GM10266 (cell line): Measurements from ENCODE around the gene ABCA10.

Source experiments
- DNase-seq: peaks from one replicate; pipeline ENCODE4 v3.0.0; 2012; ENCODE audit errors: extremely low spot score
- TF ChIP-seq, protein P1 (sequence below): IDR thresholded peaks from 2 replicates; pipeline ENCODE4 v1.5.1; 2012; ENCODE audit warnings: mild to moderate bottlenecking, low read depth; ENCODE audit not compliant: control insufficient read depth, insufficient read depth; ENCODE audit errors: missing control alignments

ABCA10 gene

DNA sequence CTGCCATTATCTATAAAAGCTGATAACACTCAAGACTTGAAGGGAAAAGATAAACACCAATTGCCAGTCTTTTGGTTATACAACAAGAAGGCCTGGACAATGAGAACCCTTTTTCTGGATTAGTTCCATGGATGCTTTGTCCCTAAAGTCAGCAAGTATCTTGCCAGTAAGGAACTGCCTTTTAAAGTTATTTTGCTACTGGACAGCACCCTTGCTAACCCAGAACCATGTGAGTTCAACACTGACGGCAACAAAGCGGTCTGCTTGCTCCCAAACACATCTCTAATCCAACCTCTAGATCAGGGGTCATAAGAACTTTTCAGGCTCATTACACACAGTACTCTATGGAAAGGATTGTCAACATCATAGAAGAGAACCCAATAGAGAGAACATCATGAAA, 61.7 kb downstream of the ABCA10 start:
- no peak for DNase-seq
- TF ChIP-seq, protein P1, sequence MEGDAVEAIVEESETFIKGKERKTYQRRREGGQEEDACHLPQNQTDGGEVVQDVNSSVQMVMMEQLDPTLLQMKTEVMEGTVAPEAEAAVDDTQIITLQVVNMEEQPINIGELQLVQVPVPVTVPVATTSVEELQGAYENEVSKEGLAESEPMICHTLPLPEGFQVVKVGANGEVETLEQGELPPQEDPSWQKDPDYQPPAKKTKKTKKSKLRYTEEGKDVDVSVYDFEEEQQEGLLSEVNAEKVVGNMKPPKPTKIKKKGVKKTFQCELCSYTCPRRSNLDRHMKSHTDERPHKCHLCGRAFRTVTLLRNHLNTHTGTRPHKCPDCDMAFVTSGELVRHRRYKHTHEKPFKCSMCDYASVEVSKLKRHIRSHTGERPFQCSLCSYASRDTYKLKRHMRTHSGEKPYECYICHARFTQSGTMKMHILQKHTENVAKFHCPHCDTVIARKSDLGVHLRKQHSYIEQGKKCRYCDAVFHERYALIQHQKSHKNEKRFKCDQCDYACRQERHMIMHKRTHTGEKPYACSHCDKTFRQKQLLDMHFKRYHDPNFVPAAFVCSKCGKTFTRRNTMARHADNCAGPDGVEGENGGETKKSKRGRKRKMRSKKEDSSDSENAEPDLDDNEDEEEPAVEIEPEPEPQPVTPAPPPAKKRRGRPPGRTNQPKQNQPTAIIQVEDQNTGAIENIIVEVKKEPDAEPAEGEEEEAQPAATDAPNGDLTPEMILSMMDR = no peak

GRCh38 chr17:69164206-69164605, 64.4 kb downstream of the ABCA10 start:
- TF ChIP-seq, protein P1 = no peak
- DNase-seq = no peak

DNA sequence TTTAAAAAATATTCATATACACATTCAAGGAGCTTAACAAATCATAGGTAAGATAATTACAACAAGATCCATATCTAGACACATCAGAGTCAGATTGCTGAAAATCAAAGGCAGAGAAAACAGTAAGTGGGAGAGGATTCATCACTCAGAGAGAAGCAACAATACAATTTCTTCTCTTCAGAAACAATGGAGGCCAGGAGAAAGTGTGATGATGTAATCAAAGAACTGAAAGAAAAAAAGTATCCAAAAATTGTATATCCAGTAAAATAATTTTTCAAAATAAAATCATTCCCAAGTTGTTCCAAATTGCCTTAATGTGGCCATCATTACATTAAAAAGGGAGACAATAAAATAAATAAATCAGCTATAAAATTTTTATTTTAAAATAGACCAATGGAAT, 69.2 kb downstream of the ABCA10 start:
- no peak for DNase-seq
- TF ChIP-seq, protein P1 = no peak

DNA sequence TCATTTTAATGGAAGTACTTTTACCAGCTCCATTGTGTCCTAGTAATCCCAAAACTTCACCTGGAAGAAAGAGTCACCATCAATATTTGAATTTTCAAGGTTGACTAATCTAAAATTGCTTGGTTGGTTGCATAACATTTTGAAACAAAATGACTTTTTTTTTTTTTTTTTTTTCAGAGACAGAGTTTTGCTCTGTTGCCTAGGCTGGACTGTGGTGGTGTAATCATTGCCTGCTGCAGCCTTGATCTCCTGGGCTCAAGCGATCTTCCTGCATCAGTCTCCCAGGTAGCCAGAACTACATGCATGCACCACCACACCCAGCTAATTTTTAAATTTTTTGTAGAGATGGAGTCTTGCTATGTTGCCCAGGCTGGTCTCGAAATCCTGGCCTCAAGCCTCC, 74.4 kb downstream of the ABCA10 start:
- no peak for DNase-seq
- TF ChIP-seq, protein P1 = no peak

- TF ChIP-seq, protein P1 = no peak
- DNase-seq = no peak
These were observed 78.3 kb downstream of the ABCA10 start for GRCh38 chr17:69150333-69150732.

DNA sequence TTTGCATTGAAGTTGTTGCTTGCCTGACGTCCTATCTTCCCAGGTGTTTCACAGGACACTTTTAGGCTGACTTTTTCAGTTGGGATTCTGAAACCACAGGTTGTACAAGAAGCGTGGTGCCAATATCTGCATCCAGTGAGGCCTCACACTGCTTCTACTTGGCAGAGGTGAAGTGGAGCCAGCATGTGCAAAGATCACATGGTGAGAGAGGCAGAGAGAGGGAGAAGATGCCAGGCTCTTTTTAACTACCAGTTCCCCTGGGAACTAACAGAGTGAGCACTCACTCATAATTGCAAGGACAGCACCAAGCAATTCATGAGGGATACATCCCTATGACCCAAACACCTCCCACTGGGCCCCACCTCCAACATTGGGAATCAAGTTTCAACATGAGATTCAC, 81.2 kb downstream of the ABCA10 start:
- TF ChIP-seq, protein P1 = no peak
- DNase-seq = no peak

- DNase-seq = no peak
- TF ChIP-seq, protein P1 = no peak
These were observed 84.0 kb downstream of the ABCA10 start for GRCh38 chr17:69144331-69145255.
